Panc1 (cell line): ENCODE results near the gene STPG4. TPM values are rescaled to one million over a fixed set of nuclear protein-coding genes. Genes with fewer than 3 reads are reported as not detected.

Experiments
- ATAC-seq: fragments of 200-7000 bp; cut with Tn5 transposase; 2 replicates; pipeline ENCODE4 v1.9.1; 2020; ENCODE audit warnings: mild to moderate bottlenecking, moderate library complexity
- BruUV-seq: library from RNA; stranded (reverse); fragments of 400-500 nt; replicated peaks from 2 replicates; lab custom pipeline; 2021; lab: Mats Ljungman, UMichigan
- CTCF ChIA-PET: fragments of 300-600 bp; sonication (Branson Sonifier 250); formaldehyde crosslinking; loops from one replicate; lab custom pipeline; 2022; ENCODE audit warnings: antibody characterized with exemption; lab: Charles Lee
- POLR2A ChIA-PET: fragments of 300-600 bp; sonication (Branson Sonifier 250); formaldehyde crosslinking; loops from one replicate; lab custom pipeline; 2022; ENCODE audit warnings: antibody characterized with exemption; lab: Charles Lee
- DNase-seq: peaks from one replicate; pipeline ENCODE4 v3.0.0-alpha.2; 2010; ENCODE audit warnings: low read depth, low spot score
- H3K27ac ChIP-seq: 2 replicates; pipeline ENCODE4 v1.5.1; 2011; ENCODE audit warnings: mild to moderate bottlenecking, low read length, inconsistent platforms
- H3K27me3 ChIP-seq: fragments of 200-500 bp; sonication (Bioruptor generic); 2 replicates; pipeline ENCODE4 v1.6.0; 2014; ENCODE audit warnings: low read length, inconsistent platforms; ENCODE audit not compliant: control insufficient read depth, insufficient read depth
- H3K36me3 ChIP-seq: fragments of 200-500 bp; sonication (Bioruptor generic); 2 replicates; pipeline ENCODE4 v1.5.1; 2014; ENCODE audit warnings: inconsistent platforms, mild to moderate bottlenecking, low read length, moderate library complexity; ENCODE audit not compliant: control insufficient read depth, insufficient read depth
- H3K4me1 ChIP-seq: 2 replicates; pipeline ENCODE4 v1.5.1; 2011; ENCODE audit warnings: inconsistent platforms, mild to moderate bottlenecking, low read length, moderate library complexity; ENCODE audit not compliant: control insufficient read depth, insufficient read depth
- H3K4me3 ChIP-seq, 2 experiments: 2 replicates each; pipeline ENCODE4 v1.5.1; 2011 to 2012; ENCODE audit warnings: low read depth in 2 of 2, low read length in 2 of 2, mild to moderate bottlenecking in 2 of 2, inconsistent platforms in 1 of 2, moderate library complexity in 1 of 2
- H3K9me3 ChIP-seq: fragments of 200-500 bp; sonication (Bioruptor generic); 2 replicates; pipeline ENCODE4 v1.5.1; 2014; ENCODE audit warnings: low read depth, mild to moderate bottlenecking, inconsistent platforms, low read length, moderate library complexity; ENCODE audit not compliant: control insufficient read depth, insufficient read depth
- CTCF ChIP-seq: fragments of 450-650 bp; IDR thresholded peaks from 2 replicates; pipeline ENCODE4 v1.5.1; 2017; ENCODE audit warnings: mild to moderate bottlenecking
- POLR2AphosphoS5 ChIP-seq: IDR thresholded peaks from 2 replicates; pipeline ENCODE4 v1.6.1; 2012; ENCODE audit warnings: mild to moderate bottlenecking, low read depth, low read length, moderate library complexity
- SIN3A ChIP-seq: IDR thresholded peaks from 2 replicates; pipeline ENCODE4 v1.6.1; 2012; ENCODE audit warnings: low read depth, mild to moderate bottlenecking, low read length, moderate library complexity, borderline replicate concordance; ENCODE audit not compliant: insufficient read depth
- TCF7L2 ChIP-seq: IDR thresholded peaks from 2 replicates; pipeline ENCODE4 v1.6.1; 2011; ENCODE audit warnings: mild to moderate bottlenecking, low read depth, low read length, inconsistent platforms
- in situ Hi-C: cut with HindIII; loops from 2 replicates; pipeline ENCODE4 v1.10.0; 2016; ENCODE audit warnings: low sequenced_read_pairs, low pct_unique_long_range_greater_than_20kb
- intact Hi-C: fragments of 100-400 bp; cut with micrococcal nuclease; formaldehyde crosslinking; loops from one replicate; pipeline ENCODE4 v1.10.0; 2022; ENCODE audit not compliant: unreplicated experiment
- total RNA-seq: library from RNA; stranded (reverse); gene quantifications from one replicate; pipeline ENCODE4 v1.2.1, GENCODE V29; 2021; ENCODE audit not compliant: unreplicated experiment
- TF ChIP-seq, protein P1 (sequence below), 2 experiments: IDR thresholded peaks; 2 replicates each; pipeline ENCODE4 v1.6.1; 2011 to 2012; ENCODE audit warnings: low read depth in 2 of 2, control low read depth in 1 of 2, low read length in 1 of 2, mild to moderate bottlenecking in 1 of 2, moderate library complexity in 1 of 2; ENCODE audit not compliant: insufficient read depth in 1 of 2

STPG4 gene
- total RNA-seq, 1 experiment from 2014 or later: 0.36 TPM

DNA sequence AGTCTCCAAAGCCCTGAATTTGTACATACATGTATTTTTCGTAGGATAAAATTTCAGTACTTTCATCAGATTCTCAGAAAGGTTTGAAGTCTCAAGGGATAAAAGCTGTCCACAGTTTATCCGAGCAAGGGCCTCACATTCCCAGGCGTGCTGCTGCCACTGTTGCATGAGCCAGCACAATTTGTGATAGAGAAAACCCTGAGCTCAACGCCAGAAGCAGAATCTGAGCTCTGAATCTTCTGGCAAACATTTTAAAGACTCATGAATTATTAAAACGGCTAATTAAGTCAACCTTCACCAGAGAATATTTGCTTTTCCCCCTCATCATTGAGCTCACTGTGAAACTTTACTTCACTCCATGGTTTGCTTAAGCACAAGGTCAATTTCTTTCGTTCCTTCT lies 38.5 kb upstream of the STPG4 start:
- Histone ChIP-seq H3K4me1 (peaks cover 63% of the 10 kb centered on the region), H3K36me3 (no peaks in the 10 kb centered on the region), H3K9me3 (no peaks in the 10 kb centered on the region), H3K27ac (peak overlapping the region; percentile 93), H3K4me3 (no peak overlapping the region), H3K27me3 (no peaks in the 10 kb centered on the region)
- POLR2A ChIA-PET: no interaction called here
- no TSS peak for BruUV-seq
- in situ Hi-C loops: no loop called here
- ATAC-seq: no peak
- intact Hi-C loops: no loop called here
- TF ChIP-seq CTCF: no peak
- TF ChIP-seq POLR2AphosphoS5: no peak
- CTCF ChIA-PET: no interaction called here
- no peak for DNase-seq

GRCh38 chr2:47190188-47190881 lies 35.2 kb upstream of the STPG4 start:
- in situ Hi-C loops: no loop called here
- no TSS peak for BruUV-seq

DNA sequence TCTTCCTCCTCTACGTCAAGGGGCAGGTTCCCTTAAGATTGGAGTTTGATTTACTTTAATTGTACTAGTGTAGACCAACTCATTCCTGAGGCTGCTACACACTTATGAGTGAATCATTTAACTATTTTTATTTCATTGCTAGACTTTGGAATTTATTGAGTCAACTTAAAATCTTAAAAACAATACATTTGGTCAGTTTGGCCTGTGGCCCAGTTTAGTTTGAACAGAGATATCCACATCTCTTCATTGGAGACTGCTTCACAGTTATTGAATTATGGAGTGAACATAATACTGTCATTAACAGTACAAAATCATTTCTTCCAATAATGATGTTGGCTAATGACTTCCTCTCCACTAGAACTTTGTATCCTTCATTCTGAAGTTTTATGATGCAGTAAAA lies 34.5 kb upstream of the STPG4 start:
- no TSS peak for BruUV-seq
- ChIA-PET CTCF (interaction anchor here (1.0 kb wide), 1 partner anchor 145 kb away, joined by 3 read pairs; no protein-coding TSS in a partner anchor), POLR2A (no interaction called here)
- intact Hi-C loops: no loop called here
- peak overlapping the region; percentile 93 for H3K27ac ChIP-seq
- no peaks in the 10 kb centered on the region for H3K36me3 ChIP-seq
- no peaks in the 10 kb centered on the region for H3K9me3 ChIP-seq
- in situ Hi-C loops: no loop called here
- ATAC-seq: no peak
- DNase-seq: no peak
- peaks cover 56% of the 10 kb centered on the region for H3K4me1 ChIP-seq
- H3K4me3 ChIP-seq: no peak overlapping the region
- H3K27me3 ChIP-seq: no peaks in the 10 kb centered on the region
- no peak for TF ChIP-seq CTCF
- TF ChIP-seq, protein P1, sequence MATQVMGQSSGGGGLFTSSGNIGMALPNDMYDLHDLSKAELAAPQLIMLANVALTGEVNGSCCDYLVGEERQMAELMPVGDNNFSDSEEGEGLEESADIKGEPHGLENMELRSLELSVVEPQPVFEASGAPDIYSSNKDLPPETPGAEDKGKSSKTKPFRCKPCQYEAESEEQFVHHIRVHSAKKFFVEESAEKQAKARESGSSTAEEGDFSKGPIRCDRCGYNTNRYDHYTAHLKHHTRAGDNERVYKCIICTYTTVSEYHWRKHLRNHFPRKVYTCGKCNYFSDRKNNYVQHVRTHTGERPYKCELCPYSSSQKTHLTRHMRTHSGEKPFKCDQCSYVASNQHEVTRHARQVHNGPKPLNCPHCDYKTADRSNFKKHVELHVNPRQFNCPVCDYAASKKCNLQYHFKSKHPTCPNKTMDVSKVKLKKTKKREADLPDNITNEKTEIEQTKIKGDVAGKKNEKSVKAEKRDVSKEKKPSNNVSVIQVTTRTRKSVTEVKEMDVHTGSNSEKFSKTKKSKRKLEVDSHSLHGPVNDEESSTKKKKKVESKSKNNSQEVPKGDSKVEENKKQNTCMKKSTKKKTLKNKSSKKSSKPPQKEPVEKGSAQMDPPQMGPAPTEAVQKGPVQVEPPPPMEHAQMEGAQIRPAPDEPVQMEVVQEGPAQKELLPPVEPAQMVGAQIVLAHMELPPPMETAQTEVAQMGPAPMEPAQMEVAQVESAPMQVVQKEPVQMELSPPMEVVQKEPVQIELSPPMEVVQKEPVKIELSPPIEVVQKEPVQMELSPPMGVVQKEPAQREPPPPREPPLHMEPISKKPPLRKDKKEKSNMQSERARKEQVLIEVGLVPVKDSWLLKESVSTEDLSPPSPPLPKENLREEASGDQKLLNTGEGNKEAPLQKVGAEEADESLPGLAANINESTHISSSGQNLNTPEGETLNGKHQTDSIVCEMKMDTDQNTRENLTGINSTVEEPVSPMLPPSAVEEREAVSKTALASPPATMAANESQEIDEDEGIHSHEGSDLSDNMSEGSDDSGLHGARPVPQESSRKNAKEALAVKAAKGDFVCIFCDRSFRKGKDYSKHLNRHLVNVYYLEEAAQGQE (IDR thresholded peaks at IDR 0.05; ENCODE audit: insufficient read depth in 1 of 2, low read depth in 2 of 2, low read length in 1 of 2): no peak
- TF ChIP-seq SIN3A: no peak
- TF ChIP-seq POLR2AphosphoS5: no peak
- no peak for TF ChIP-seq TCF7L2

More at GRCh38 chr2:47190188-47190881, 35.2 kb upstream of the STPG4 start:
- DNase-seq (no peak), ATAC-seq (peak; percentile 4)
- TF ChIP-seq TCF7L2 (no peak), CTCF (no peak)
- Histone ChIP-seq H3K4me3 (no peak overlapping the region), H3K4me1 (peaks cover 63% of the 10 kb centered on the region), H3K36me3 (no peaks in the 10 kb centered on the region), H3K9me3 (no peaks in the 10 kb centered on the region), H3K27me3 (no peaks in the 10 kb centered on the region), H3K27ac (peak overlapping the region; percentile 93)
- intact Hi-C loops: no loop called here
- ChIA-PET CTCF (interaction anchor here (1.0 kb wide), 1 partner anchor 145 kb away, joined by 3 read pairs; no protein-coding TSS in a partner anchor), POLR2A (no interaction called here)
